Hematopoietic multipotent progenitor cell treated with erythropoietin and hydrocortisone succinate and interleukin-3 and kit ligand, for 15 days (in vitro differentiated cells): ENCODE data around the gene ZBTB8B.
A peak's percentile ranks its signal among the peaks of the same experiment; 100 is the strongest.
"Not testable (repeated sequence)": the region's sequence is repeated elsewhere in the genome, so short reads cannot be mapped to it uniquely, and the experiment has no call there.

Experiments
- DNase-seq: peaks from one replicate; pipeline ENCODE4 v3.0.0-alpha.2; 2015; ENCODE audit warnings: low spot score

The ZBTB8B gene

DNA sequence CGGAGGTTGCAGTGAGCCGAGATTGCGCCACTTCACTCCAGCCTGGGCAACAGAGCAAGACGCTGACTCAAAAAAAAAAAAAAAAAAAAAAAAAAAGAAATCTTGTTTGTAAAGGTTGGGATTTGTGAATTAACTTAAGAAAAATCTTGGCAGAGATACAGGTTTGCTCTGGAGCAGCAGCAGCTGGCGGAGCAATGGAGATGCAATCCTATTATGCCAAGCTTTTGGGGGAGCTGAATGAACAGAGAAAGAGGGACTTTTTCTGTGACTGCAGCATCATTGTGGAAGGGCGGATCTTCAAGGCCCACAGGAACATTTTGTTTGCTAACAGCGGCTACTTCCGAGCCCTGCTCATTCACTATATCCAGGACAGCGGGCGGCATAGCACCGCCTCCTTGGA is 5.6 kb downstream of the ZBTB8B start:
- DNase-seq: no peak

DNA sequence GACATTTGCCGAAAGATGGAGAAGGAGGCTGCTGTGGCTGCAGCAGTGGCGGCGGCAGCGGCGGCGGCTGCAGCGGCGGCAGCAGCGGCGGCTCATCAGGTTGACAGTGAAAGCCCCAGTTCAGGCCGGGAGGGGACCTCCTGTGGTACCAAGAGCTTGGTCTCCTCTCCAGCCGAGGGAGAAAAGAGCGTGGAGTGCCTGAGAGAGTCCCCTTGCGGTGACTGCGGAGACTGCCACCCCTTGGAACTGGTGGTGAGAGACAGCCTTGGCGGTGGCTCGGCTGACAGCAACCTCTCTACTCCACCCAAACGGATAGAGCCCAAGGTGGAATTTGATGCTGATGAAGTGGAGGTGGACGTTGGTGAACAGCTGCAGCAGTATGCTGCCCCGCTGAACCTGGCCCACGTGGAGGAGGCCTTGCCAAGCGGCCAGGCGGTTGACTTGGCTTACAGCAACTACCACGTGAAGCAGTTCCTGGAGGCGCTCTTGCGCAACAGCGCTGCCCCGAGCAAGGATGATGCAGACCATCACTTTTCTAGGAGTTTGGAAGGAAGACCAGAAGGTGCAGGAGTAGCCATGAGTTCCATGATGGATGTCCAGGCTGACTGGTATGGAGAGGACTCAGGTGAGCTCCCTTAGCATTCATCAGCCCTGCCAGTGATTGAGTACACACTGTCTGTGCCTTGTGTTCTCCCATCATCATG is 6.3 kb downstream of the ZBTB8B start:
- no peak for DNase-seq

GRCh38 chr1:32471695-32472362 is 7.0 kb downstream of the ZBTB8B start:
- DNase-seq: no peak

- not testable (repeated sequence) for DNase-seq
Measured at GRCh38 chr1:32472966-32473365, 8.1 kb downstream of the ZBTB8B start.

GRCh38 chr1:32474954-32475353 is 10.1 kb downstream of the ZBTB8B start:
- DNase-seq: no peak

- DNase-seq: no peak
Measured at GRCh38 chr1:32480003-32480402, 15.1 kb downstream of the ZBTB8B start.

DNA sequence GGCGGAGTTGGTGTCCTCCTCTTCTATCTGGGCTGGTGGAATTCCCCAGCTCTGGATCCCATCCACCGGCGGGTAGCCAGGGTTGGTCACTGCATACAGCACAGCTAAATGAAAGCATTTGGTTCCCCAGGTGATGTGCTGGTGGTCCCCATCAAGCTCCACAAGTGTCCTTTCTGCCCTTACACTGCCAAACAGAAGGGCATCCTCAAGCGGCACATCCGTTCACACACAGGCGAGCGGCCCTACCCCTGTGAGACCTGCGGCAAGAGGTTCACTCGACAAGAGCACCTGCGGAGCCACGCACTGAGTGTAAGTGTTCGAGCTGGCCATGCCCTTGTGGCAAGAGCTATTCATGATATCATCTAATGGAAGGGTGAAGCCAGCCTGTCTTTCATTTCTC is 15.9 kb downstream of the ZBTB8B start:
- DNase-seq: no peak

DNA sequence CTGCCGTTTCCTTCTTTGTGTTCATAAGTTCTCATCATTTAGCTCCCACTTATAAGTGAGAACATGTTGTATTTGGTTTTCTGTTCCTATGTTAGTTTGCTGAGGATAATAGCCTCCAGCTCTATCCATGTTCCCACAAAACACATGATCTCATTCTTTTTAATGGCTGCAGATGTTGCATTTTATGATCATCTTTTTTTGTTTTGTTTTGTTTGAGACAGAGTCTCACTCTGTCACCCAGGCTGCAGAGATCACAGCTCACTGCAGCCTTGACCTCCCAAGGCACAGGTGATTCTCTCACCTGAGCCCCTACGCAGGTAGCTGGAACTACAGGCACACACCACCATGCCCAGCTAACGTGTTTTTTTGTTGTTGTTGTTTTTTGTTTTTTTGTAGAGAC is 16.9 kb downstream of the ZBTB8B start:
- DNase-seq: not testable (repeated sequence)

DNA sequence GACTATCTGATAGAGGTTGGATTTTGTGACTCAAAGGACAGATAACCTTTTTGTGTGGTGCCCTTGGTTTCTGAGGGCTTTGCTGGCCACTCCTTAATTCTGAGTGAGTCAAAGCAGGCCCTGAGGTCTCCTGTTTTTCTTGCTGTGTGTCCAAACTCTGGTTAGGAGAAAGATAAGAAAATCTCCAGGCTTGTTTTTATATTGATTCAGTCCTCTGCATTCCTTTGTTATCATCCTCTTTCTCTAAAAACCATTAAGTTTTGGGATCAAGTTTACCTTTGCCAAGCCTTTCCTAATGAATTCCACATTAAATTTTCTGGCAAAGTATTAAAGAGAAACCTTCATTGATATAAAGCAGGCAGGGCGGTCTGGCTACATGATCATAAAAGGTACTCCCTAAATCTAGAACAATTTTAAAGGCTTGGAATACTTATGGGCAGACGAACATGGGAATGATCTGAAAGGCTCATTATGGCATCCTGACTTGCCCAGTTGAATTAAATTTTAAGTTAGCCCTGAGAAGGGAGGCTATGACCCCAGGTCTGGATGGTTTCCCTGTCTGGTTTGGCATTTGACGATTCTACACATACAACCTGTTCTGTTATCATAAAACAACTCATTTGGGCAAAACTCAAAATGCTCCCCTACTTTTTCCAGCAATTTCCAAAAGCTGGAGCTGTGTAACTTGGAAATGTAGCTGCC is 20.8 kb downstream of the ZBTB8B start:
- no peak for DNase-seq

DNA sequence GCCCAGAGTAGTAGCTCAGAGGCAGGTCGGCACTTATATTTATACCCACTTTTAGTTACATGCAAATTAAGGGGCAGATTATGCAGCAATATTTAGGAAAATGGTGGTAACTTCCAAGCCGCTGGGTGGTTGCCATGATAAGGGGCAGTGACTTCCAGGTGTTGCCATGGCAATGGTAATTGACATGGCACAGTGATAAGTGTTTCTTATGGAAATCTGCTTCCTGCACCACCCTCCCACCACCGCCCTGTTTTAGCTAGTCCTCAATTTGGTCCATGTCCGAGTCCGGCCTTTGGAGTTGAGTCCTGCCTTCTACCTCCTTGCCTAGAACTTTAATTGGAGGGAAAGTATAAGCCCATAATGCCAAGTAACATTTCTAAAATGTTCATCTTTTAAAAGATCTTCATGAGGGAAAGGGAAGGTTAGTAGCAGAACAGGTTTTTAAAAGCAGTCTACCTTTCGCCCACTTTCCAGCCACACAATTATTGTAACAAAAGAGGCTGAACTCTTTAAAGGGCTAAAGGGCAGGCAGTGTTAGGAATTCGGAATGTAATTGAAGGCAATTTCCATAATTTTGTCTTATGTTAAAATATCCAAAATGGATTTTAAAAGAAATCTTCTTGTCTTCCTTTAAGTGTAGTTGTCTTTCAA is 21.7 kb downstream of the ZBTB8B start:
- no peak for DNase-seq

- no peak for DNase-seq
Measured at GRCh38 chr1:32487182-32487581, 22.3 kb downstream of the ZBTB8B start.

DNA sequence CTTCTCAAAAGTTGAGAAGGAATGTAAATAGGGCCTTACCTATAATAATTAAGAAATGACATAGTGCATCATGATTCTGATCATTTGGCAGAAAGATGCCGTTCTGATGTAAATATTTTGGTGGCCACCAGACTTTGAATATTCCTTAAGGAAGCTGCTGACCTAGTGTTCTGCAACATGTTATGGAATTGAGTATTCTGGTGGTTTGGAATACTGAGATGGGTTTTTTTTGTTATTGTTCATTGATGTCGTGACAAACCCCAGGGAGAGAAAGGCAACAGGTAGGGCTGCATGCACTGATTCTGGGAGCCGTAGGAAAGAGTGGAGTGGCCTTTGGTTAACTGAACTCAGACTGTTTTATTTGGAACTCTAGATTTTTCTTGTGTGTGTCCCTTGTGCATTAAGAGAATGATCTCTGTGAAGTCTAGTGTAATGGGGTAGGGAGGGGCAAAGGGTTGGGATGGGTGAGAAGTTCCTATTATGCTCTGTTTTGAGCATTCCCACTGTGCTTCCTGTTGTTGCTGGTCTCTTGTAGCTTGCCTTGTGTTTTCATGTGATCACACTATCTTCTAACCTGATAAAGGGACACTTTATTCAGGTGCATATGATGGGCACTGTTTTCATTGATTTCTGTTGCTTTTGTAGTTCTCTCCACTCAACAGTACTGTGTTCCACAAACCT is 25.0 kb downstream of the ZBTB8B start:
- no peak for DNase-seq

GRCh38 chr1:32491386-32491785 is 26.5 kb downstream of the ZBTB8B start:
- no peak for DNase-seq

DNA sequence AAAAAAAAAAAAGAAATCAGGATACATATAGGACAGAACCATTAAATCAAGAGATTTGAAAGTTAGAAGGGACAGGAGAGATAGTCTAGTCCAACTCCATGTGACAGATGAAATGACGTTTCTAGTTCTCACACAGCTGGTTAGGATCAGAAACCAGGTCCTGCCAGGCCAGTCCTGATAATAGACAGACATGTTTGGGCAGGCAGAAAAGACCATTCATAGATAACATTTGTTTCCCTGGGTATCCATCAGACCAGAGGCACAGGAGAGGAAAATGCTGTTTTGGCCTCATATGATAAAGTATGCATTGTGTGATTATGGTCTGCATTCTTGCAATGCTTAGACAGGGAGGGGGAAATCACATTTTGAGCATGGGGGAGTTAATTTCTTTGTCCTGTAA is 29.3 kb downstream of the ZBTB8B start:
- no peak for DNase-seq

DNA sequence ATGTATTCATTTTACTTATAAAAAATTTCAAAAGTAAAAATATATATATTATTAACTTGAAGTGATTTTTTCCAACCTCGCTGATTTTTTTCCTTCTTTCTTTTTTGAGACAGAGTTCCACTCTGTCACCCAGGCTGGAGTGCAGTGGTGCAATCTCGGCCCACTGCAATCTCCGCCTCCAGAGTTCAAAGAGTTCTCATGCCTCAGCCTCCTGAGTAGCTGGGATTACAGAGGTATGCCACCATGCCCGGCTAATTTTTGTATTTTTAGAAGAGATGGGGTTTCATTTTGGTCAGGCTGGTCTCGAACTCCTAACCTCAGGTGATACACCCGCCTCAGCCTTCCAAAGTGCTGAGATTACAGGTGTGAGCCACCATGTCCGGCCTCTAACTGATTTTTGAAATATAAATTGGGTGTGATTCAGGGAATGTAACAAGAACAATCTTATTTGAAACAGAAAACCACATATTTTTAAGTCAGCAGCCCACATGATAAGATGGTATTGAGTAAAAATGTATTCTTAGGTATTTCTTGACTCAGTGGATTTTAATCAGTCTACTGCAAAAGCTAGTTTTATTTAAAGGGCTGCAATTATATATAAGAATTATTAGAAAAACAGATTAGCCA is 30.0 kb downstream of the ZBTB8B start:
- no peak for DNase-seq

DNA sequence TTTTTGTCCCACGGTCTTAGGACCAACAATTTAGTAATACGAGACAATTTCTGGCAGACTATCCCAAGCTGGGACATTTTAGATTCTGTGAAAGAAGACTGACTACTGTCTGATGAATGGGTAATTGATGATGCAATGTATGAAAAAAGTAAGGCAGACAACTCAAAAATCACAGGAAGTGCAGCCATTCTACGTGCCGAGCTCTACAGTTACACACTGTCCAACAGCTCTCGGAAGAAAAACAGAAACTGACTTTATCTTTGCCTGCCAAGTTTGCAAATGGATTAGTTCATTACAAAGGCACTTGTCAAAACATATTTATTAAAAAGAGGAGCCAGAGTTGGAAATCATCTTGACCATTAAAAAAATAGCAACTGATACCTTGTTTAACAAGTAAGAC is 31.3 kb downstream of the ZBTB8B start:
- DNase-seq: no peak

DNA sequence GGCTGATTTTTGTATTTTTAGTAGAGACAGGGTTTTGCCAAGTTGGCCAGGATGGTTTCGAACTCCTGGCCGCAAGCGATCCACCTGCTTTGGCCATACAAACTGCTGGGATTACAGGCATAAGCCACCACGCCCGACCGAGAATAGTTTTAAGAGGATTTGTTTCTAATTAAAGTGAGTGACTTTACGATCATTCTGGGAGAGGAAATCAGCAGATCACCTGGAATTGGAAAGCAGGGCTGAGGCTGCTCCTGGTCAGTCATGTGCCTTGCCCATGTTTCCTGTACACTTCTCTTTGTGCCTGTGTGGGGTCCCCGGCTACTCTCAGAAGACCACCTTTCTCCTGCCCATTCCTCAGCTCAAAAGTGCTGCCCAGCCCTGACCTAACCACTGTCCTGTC is 33.9 kb downstream of the ZBTB8B start:
- no peak for DNase-seq

DNA sequence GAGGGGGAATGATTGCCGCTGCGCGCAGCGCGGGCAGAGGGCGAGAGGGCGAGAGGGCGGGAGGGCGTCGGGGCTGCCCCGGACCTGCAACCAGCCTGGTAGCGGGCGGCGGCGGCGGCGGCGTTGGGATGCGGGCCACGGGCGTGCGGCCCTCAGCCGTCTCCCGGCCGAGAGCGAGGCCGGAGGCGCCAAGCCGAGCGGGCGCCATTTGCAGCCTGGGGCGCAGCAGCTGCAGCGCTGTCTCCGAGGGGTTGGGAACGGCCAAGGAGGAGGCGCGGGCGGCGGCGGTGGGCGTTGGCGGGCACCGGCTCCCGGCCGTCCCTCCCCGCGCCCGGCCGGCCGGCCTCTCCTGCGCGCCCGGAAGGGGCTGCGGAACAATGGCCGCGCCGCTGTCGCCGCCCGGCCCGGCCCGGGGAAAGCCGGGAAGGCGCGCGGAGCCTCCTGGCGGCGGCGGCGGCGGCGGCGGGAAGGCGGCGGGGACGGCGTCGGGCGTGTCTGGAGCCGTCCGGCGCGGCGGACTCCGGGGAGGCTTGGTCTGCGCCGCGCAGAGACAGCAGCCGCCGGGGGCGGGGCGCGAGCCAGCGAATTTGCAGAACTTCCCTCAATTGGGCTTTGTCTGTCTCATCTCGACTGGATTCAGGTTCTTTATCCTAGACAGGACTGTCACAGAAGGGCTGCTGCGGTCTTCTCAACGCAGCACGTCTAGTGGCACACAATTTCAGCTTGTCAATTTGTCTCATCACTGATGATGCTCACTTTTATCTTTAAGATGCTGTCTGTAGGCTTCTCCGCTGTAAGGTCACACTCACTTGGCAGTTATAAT is 35.7 kb downstream of the ZBTB8B start:
- peak; percentile 11 for DNase-seq

DNA sequence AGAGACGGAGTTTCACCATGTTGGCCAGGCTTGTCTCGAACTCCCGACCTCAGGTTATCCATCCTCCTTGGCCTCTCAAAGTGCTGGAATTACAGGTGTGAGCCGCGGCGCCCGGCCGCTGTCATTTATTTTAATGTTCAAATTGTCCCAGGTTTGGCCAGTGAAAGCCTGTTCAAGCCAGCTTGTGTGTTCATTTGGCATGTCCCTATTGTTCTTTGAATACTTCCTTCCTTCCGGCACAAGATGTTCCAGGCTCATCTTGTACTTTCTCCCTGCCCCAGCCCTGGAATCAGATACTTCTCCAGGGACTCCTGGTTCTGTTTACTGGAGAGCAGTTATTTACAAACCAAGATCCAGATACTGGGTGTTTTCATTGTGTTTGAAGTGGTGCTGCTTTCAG is 37.0 kb downstream of the ZBTB8B start:
- DNase-seq: no peak

DNA sequence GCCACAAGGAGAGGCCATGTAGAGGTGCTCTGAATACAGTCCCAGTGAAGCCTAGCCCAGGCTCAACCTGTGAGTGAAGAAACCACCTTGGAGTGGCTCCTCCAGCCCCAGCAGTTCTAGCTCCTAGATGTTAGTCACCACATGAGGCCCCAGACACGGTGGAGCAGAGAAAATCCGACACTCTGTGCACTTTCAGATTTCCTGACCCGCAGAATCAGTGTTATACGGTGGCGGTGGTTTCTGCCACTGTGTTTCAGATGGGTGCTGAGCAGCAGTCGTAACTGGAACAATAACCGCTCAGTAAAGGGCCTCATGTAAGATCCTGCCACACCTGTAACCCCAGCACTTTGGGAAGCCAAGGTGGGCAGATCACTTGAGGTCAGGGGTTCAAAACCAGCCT is 38.3 kb downstream of the ZBTB8B start:
- DNase-seq: no peak

GRCh38 chr1:32507021-32507420 is 42.1 kb downstream of the ZBTB8B start:
- no peak for DNase-seq
